A549 treated with RU486 at 1 μM for 4 hours (cell line): ENCODE measurements around the gene POU2AF3. TPM values are rescaled to one million over a fixed set of nuclear protein-coding genes. Genes with fewer than 3 reads are reported as not detected.

Experiments used
- total RNA-seq: library from RNA; stranded (reverse); fragments of 200-300 nt; extraction: Qiagen RNA extraction; gene quantifications from 5 replicates; pipeline ENCODE4 v1.2.3, GENCODE V29; 2022; ENCODE audit warnings: low read depth

The POU2AF3 gene
- 0.53 to 0.93 TPM (median 0.77 TPM) in 5 replicates for total RNA-seq

GRCh38 chr11:111298413-111299100 lies at the start of gene POU2AF3:
Gene POU2AF3 (plus strand): TSS chr11:111298546. CDS start chr11:111298582, 36 bp downstream.

Other genes starting within 250 kb of the POU2AF3 start
- not detected in 5 replicates for gene POU2AF2, start 52.8 kb upstream of the POU2AF3 start, total RNA-seq
- gene POU2AF1, start 80.7 kb downstream of the POU2AF3 start, total RNA-seq: not detected in 5 replicates
- 0.09 to 0.14 TPM (median 0.12 TPM) in 3 of 5 replicates, not detected in the others for gene BTG4, start 213.8 kb downstream of the POU2AF3 start, total RNA-seq
- gene HOATZ, start 216.2 kb downstream of the POU2AF3 start, total RNA-seq: not detected in 5 replicates
- gene LAYN, start 242.2 kb downstream of the POU2AF3 start, total RNA-seq: 4.3 to 5.3 TPM (median 4.9 TPM) in 5 replicates